ENCODE results near the gene CWF19L1.

DNA sequence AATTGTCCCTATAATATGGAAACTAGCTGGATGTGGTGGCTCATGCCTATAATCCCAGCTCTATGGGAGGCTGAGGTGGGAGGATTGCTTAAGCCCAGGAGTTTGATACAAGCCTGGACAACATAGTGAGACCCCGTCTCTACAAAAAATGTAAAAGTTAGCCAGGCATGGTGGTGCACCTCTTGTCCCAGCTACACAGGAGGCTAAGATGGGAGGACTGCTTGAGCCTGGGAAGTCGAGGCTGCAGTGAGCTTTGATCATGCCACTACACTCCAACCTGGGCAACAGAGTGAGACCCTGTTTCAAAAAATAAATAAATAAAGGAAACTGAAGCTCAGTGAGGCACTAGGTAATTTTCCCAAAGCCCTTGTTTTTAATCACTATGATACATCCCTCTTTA, 65.9 kb downstream of the CWF19L1 start:
- TF ChIP-seq POLR2A (IDR thresholded peaks at IDR 0.05; ENCODE audit: low read length), result no peak
- no peak for TF ChIP-seq GATA1 (IDR thresholded peaks at IDR 0.05; ENCODE audit: low read depth, low read length)
